RCC 7860 (cell line): ENCODE measurements around the gene RAB11FIP5.

Experiments
- DNase-seq: peaks from one replicate; pipeline ENCODE4 v3.0.0-alpha.2; 2015; ENCODE audit warnings: low spot score
- FAIRE-seq: peaks from 2 replicates; lab custom pipeline; 2012; peaks lifted over from hg19 to GRCh38; lab: Jason Lieb, UNC

The RAB11FIP5 gene

DNA sequence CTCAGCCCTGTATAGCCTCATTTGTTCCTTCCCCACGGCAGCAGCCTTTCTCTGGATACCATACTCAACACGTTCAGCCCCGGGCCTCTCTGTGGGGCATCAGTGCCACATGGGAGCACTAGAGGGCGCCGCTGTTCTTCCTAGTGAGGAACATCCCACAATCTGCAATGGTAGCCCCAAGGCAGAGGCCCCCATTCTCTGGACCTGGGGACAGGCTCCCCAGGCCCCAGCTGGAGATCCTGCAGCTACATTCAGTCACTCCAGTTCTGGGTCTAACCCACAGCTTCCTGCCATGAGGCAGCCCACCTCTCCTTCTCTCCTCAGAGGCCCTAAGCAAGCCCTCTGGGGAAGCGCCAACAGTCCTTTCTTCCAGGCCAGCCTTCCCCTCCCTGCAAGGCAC, 27.1 kb downstream of the RAB11FIP5 start:
- DNase-seq (peak; percentile 46), FAIRE-seq (no peak)

DNA sequence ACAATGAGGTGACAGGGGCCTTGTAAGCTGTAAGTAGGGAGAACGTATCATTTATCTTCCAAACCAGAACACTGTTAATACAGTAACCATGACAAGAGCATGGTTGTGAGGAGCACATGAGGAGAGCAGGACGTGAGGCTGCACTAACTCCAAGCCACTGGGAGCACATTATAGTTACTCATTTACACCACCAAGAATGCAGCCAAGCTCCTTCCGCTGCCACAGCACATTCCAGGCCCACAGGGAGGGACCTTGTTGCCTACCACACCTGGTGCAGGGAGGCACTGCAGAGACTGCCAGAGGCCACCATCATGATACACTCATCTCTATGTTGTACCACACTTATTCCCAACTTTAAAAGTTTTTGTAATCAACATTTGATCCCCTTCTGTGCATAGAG, 27.8 kb downstream of the RAB11FIP5 start:
- DNase-seq, result peak; percentile 92
- FAIRE-seq, result peak; percentile 88

DNA sequence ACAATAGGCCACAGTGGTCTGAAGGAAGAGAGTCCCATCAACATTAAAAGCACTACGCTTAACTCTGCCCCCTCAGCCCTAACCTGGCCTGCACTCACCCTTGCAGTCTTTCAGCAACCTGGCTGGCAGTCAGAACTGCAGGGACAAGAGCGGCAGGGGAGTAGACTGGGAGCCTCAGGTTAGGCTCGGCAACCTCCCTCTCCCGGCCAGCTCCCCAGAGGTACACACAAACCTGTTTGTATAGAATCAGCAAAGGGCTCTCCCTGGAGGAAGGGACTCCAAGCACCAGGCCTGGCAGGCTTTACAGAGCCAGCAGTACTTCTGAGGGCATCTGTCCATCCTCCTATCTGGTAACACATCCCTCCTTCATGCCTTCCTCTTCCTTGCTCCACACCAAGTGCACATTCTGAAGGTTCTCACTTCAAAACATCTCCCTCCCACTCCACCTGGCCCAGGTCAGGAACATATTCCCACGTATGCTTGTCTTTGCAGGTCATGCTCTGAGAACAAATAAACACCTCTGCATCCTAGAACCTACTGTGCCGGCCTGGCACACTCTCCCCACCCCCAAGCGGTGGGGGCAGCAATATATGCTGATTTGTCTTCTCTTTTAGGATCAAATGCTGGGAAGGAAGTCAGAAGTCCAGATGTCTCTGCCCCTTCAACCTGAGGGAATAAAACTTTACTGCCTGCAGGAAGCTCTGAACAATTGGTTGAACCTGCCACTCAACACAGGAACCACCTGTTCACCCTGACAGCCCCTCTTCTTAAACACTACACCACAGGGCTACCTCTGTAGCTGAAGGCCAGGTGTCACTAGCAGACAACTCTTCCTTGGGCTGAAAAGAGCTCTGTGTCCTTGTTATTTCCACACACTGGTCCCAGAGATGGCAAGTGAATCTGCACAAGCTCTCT, 28.6 kb downstream of the RAB11FIP5 start:
- DNase-seq, result no peak

DNA sequence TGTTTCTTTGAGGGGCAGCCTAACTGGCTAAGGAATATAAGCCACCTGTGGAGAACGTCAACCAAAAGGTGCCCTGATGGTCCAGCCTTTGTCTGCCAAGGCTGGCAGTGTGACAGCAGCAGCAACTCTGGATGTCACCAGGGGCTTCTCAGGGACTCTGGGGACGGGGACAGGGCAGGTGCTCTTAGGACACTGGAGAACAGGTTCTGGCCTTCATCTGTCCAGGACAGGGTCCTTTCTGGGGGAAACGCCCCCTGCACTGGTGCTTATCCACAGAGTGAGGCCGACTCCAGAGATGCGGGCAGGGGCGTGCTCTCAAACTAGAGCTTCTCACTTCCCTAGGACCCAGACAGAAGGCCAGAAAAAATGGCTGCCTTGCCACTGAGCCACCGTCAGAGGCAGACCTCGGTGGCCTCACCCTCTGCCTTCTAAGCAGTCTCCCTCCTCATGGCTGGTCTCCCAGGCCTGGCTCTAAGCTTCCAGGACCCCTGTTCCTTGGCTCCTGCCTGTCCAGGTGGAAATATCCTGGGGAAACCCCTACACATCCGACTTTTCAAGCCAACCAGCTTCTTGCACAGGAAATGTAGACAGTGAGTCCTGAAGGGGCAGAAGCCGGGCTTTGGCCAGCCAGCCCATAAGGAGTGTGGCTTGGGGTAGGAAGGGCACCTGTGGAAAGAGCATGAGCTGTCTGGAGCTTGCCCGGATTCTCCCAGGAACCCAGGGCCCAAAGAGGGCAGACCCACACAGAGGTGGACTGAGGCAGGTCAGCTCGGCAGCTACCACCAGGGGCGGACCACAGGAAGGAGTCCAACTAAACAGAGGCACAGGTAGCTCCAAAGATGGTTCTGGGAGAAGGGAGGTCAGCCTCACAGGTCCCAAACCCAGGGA, 30.0 kb downstream of the RAB11FIP5 start:
- no peak for DNase-seq
- no peak for FAIRE-seq

More for the DNA sequence above, 28.6 kb downstream of the RAB11FIP5 start:
- FAIRE-seq, result no peak

DNA sequence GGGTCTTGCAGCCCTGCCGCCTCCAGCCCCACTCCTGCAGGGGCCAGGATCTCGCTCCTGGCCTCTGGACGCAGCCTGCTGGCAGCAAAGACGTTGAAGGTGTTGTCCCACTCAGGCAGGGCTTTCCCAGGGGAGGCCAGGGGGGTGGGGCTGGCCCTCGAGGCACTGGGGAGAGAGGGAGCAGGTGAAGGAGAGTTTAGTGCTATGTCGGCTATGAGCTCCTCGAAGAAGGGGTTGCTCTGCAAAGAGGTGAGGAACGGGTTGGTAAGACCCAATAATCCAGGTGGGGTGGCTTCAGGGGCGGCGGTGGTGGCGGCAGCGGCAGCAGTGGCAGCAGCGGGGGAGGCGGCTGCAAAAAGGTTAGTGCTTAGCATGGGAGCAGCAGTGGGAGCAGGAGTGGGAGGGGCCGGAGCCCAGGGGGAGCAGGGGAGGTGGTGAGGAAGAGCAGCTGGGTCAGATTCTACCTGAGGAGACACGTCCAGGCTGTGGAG, 31.5 kb downstream of the RAB11FIP5 start:
- FAIRE-seq (no peak), DNase-seq (no peak)

- FAIRE-seq (no peak), DNase-seq (no peak)
These were observed 32.2 kb downstream of the RAB11FIP5 start for GRCh38 chr2:73080321-73081131.

DNA sequence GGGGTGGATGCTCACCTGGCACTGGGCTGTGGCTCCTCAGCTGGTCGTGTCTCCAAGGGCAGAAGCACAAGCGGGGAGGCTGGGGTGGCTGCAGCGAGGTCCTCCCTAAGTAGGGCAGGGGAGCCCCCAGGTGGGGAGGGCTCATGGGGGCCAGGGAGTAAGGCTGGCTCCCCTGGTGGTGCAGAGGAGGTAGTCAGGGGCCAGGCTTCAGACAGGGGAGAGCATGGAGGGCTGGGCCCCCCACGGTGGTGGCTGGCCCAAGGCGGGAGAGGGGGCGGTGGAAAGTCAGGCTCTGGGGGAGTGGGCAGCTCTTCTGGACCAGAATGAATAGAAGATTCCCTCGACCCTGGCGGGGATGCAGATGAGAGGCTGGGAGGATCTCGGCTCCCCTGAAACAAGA, 33.1 kb downstream of the RAB11FIP5 start:
- no peak for FAIRE-seq
- DNase-seq, result no peak

- FAIRE-seq, result no peak
- DNase-seq, result no peak
These were observed 34.0 kb downstream of the RAB11FIP5 start for GRCh38 chr2:73078457-73079411.

- DNase-seq (peak; percentile 17), FAIRE-seq (no peak)
These were observed 35.3 kb downstream of the RAB11FIP5 start for GRCh38 chr2:73077424-73077795.

- DNase-seq, result no peak
- FAIRE-seq, result no peak
These were observed 35.9 kb downstream of the RAB11FIP5 start for GRCh38 chr2:73076701-73077423.

DNA sequence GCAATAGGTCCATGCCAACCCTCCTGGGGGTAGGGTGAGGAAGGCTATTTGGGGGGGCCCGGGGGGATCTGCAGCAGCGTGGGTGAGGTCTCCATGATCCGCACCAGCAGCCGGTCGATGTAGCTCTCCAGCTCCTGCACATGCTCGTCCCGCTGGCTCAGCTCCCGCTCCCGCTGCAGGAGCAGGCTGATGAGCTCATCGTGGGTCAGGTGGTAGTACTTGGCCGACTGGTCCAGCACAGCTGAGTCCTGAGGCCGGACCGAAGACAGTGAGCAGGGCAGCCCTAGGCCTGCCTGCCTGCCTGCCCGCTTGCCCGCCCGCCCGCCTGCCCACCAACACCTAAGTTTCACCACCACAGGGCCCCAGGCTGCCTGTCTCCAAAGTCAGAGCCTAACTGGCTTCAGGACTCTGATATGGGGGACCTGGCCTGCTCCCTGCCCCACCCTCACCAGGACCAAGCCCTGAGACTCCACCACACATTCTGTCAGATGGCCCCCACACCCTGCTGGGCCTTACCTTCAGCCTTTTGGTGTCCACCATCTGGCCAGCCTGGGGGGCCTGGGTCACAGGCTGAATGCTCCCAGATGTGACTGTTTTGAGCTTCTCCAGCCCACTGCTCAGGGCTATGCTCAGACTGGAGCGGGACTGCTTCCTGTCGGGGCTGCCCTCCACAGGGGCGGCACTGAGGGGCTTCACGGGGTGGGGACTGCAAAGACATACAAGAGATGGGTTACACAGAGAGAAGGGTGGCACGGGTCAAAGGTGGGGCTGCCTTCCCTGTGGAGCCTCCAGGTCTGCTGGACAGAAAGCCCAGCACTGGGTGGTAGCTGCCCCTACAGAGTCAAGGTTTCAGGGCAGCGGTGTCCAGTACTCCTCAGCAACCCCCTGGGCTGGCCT, 37.0 kb downstream of the RAB11FIP5 start:
- FAIRE-seq, result no peak
- no peak for DNase-seq

DNA sequence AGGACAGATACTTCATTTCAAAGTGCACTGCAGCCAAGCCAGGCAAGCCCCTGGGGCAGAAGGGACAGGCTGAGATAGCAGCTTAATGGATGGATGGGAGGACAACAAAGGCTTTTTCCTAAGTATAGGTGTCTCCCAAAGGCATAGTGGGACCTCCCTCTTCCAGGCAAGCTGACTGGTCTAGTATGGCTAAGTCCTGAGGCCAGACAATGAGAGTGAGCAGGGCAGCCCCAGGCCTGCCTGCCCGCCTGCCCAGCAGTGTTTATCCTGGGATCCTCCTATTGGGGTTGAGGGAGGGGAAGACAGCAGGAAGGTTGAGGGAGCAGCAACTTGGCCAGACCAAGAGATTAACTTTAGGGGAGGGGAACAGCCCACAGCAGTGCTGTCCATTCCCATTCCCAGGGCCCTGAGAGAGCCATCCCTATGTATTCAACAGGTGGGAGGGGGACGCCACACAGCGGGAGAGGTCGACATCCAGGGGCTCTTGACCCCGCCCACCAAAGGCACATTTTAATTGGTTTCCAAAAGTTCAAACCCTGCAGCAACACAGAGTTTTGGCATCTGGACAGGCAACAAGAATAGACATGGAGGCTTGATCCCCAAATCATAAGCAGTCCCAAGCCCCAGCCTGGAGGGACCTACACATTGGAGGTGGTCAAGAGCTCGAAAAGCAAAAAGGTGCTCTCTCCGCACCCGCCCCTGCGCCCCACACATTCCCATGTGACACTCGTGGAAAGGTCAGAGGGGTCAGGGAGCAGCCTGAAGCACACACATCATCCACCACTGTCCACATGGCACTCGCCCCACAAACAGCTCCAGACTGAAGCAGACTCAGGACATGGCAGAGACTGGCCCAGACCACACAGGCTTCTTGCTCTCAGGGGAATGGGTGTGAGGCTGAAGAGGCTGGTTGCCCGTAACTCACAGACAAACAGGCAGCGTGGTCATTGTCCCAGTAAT, 38.4 kb downstream of the RAB11FIP5 start:
- no peak for FAIRE-seq
- no peak for DNase-seq

DNA sequence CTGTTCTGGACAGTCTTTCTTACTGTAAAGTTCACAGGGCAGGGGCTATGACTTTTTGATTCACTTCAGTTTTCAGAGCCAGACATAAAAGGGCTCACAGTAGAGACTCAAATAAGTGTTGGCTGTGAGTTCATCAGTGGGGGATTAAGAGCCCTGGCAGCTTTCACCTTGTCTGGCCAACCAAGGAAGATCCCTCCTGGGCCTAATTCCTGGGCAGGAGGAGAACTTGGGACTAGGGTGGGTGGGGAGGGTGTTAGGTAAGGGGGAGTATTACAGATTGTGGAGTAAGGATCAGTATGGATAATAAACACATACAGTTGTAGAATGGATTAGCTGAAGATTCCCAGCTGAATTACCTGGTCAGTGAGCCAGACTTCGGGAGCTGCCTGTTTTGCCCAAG, 40.3 kb downstream of the RAB11FIP5 start:
- DNase-seq, result no peak
- no peak for FAIRE-seq

GRCh38 chr2:73072129-73072395, 40.7 kb downstream of the RAB11FIP5 start:
- no peak for DNase-seq
- FAIRE-seq, result no peak

GRCh38 chr2:73071360-73072128, 41.2 kb downstream of the RAB11FIP5 start, which contains the start of gene SFXN5:
SFXN5 (minus strand) TSS chr2:73071712; CDS start chr2:73071705, 7 bp downstream.
- peak; percentile 91 for DNase-seq
- peak; percentile 38 for FAIRE-seq
